H54 (cell line): ENCODE data around the gene TSPAN13.

Experiments used
- DNase-seq: peaks from one replicate; pipeline ENCODE4 v3.0.0; 2011; ENCODE audit warnings: low spot score, mixed read lengths; ENCODE audit not compliant: insufficient read length
- FAIRE-seq: peaks from 3 replicates; lab custom pipeline; 2011; peaks lifted over from hg19 to GRCh38; lab: Jason Lieb, UNC
- POLR2A ChIP-seq: IDR thresholded peaks from 2 replicates; pipeline ENCODE4 v1.6.1; 2011; ENCODE audit warnings: low read depth, mild to moderate bottlenecking, low read length

The TSPAN13 gene

DNA sequence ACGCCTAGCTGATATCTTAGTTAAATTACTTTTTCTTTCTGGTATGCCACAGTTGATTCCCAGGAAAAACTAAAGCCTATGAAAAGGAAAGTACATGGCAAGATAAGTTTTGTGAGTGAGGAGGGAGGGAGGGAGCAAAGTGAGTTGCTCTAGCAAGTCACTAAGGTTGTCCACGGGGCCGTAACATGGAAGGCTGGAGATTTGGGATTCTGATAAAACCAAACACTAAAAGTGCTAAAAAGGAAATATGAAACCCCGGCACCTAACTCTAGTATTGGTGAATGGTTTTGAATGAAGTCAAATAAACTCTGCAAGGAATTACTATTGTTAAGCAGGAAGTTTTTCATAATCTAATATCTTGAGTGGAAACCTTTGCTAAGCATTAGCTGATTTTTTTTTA, 49.6 kb downstream of the TSPAN13 start:
- TF ChIP-seq POLR2A, result no peak
- FAIRE-seq (no peak), DNase-seq (no peak)

DNA sequence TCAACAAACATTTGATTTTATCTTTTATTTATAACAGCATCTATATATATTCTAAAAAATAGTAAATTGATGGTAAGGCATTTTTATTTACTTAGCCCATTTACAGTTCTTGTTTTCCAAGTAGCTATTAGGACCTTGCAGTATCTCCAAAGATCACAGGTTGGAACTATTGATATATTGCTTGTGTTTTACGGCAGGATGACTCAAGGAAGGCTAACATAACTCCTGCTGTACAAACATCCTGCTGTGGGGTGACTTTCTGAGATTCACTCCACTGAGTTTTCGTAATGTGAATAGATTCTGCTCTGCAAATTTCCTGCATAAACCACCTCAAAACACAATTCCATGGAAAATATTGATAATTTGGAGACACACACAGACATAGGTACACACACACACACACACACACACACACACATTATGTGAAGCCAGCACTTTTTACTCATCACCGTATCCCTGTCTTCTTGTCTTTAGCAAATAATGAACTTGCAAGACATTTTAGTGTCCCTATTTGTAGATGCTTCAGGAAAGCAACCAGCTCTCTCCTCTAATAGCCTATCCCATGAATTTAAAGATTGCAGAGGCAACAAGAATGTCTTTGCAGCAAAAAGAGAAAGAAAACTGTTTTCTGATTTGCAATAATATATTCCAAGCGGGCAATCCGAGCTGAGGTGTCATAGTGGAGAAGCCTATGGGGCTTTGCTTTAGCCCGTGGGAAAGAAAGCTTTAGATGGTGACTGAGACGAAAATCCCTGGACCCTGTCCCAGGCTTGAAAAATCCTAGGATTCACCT, 50.5 kb downstream of the TSPAN13 start:
- FAIRE-seq (no peak), DNase-seq (no peak)
- no peak for TF ChIP-seq POLR2A

DNA sequence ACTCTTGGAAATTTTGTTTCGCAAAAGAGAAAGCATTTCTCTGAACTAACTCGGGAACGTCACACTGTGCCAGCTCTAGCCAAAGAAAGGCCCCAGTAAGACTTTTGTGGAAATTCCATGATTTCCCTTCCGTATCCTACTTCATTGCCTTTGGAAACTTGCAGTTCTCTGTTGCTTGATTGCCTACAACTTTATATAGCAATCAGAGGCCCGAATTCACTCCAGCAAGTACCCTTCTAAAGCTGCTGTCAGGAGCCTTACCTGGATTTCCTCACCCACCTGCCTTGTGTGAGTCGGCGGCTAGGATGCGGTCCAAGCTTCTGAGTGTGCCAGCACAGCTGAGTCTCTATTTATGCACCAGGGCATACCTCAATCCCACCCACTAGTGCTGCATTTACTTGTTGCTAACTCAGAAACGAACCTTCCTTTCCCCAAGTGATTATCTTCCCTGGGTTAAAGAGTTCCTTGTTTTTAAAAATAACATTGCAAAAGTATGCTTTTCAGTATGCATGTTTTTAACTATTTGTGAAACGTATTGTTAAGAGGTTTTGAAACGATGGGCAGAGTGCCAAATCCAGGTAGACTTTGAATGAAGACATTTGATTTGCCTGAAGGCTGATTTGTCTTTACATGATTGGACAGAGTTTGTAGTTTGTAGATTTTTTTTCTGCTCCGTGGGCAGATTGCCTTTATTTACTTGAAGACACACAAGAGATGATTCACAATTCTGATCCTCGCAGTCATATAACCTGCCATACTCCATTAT, 51.3 kb downstream of the TSPAN13 start, which contains the start of gene AGR2:
TSS of gene AGR2 (minus strand) at position 326 of the 766 bp plus-strand sequence. CDS start 3,203 bp downstream, outside the sequence.
- DNase-seq (no peak), FAIRE-seq (no peak)
- TF ChIP-seq POLR2A, result no peak

DNA sequence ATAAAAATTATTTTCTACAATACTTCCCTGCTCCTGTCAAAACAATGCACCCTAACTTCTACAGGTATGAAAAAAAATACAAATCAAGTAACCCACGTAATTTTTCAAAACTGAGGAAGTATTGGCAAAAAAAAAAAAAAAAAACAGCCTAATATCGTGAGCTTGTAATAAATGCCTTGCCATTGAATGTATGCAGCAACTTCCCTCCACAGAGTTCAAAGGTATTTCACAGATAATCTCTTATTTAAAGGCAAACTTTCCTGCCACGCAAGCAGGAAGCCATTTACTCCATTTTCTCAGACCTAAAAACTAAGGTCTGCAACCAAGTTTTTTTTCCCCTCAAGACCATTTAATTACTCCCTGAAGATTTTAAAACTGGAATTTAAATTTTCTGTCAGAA, 51.9 kb downstream of the TSPAN13 start:
- DNase-seq (no peak), FAIRE-seq (no peak)
- no peak for TF ChIP-seq POLR2A

DNA sequence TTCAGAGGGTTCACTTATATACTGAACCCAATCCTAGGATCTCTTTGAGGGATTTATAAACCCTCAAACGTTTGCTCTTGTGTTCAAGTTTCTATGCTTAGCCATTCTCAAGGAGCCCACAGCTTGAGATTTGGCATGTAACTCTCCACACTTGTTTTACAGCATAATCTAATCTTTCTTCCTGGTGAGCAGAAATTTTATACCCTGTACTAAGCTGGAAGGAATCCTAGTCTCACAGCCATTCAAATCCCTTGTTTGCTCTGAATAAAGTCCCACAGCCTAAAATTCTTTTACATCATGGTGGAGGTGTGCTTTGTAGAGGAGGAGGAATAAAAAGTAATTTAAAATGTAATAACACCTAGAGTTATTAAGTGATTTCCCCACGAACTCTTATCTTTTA, 56.6 kb downstream of the TSPAN13 start:
- no peak for FAIRE-seq
- no peak for DNase-seq
- no peak for TF ChIP-seq POLR2A

DNA sequence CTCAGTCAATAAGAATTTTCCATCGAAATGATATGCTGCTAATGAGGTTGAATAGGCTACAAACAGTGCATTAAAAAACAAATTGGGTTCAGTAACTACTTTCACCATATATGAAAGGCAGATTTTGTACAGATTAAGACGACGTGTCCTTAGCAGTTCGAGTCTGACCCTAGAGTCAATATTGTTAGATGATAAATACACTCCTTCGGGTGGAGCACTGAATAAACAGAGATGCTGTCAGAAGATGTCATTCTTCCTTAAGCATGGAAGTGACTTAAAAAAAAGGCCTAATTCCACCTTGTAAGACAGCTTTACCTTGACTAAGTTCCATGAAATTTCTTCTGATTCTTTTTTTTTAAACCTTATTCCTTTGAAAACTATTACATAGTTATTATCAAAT, 57.0 kb downstream of the TSPAN13 start:
- peak; percentile 75 for FAIRE-seq
- no peak for TF ChIP-seq POLR2A
- DNase-seq, result no peak

DNA sequence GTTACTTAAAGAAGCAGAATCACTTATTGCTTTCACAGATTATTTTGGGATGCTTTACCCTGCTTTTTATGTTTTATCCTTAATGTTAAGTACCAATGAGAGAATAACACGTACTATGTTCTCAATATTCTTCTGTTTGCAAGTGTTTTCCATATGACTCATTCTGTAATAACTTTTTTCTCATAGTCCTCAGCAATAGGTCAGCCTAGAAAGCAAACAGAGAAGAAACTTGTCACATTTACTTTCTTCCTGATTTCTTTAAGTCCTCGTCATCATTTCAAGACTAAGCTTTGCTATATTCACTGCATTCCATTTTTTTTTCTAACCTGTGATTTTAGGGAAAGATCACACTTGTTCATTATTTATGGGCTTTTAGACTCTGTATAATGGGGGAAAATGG, 58.0 kb downstream of the TSPAN13 start:
- DNase-seq (no peak), FAIRE-seq (peak; percentile 95)
- TF ChIP-seq POLR2A, result no peak

DNA sequence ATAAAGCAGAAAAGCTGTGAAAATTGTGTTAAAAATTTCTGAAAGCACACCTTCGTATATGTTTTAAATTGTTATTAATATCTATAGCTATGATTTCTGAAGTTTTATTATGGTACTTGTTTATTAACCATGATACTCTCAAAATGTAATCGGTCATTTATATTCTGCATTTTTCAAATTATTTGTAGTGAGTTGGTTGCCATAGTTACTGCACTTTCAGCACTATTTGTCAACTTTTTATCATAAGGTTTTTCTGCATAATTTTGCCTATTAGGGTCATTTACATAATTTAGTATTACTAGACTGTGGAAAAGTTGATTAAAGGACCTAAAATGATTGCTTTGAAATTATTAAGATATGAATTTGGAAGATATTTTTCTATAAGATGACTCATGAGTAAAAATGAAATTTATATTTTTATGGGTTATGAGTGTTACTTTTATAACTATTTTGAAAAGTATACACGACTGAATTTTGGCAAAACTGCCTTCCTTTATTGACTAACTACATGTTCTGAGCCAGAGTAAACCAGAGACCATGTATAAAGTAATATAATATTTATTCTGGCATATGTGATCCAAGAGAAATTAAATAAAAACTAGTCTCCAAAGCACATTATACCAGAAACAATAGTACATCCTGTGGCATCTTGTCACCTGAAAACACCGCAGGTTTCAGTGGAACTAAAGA, 59.1 kb downstream of the TSPAN13 start:
- TF ChIP-seq POLR2A, result no peak
- DNase-seq (no peak), FAIRE-seq (no peak)

DNA sequence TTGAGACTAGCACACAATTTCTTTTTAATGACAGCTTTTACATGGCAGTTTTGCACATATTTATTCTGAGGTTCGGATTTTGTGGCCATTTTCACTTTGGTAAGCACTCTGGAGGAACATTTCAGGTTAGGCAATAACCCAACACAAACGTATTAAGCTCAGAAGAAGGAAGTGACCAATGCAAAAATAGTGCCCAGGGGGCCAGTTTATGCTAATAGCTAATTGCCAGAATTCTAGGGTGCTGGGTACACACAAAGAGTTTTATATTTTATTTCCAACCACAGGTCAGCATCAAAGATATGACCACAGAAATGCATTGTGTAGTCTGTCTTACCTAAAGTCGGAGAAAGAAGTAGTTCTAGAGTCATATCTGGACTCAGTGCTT, 59.7 kb downstream of the TSPAN13 start:
- FAIRE-seq (no peak), DNase-seq (no peak)

DNA sequence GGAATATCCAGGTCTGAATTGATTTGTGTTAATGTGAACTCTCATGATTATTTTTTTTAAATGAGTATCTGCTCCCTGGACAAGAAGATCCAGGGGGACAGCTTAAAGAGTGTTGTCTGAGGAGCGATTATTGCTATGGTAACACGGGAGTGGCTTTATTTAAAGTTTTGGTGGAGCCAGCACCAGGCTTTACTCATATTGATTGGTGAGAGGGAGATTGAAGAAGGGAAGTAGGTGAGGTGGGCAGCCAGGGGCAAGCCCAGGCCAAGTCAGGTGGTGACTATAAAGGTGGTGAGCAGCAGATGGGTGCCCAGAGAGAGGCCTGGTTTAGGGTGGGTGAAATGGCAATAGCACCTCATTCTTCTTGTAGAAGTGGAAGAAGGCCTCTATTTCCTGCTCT, 61.4 kb downstream of the TSPAN13 start:
- TF ChIP-seq POLR2A, result no peak
- FAIRE-seq (no peak), DNase-seq (no peak)

More for the DNA sequence above, 59.7 kb downstream of the TSPAN13 start:
- no peak for TF ChIP-seq POLR2A

DNA sequence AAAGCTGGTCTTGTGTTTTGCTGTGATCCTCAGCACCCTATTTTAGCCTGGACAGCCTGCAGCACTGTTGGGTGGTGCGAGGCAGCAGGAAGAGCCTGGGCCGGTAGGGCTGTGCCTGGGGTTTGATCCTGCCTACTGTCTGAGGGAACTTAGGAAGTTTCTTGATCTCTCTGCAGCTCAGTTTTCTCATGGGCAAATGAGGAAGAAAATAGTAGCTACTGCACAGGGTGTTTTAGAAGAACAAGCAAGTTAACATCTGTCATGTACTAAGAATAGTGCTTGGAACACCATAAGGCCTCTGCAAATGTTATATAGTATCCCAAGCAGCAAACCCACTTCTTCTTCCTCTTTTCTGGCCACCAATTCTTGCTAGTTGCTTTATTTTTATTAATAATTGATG, 63.3 kb downstream of the TSPAN13 start:
- FAIRE-seq (no peak), DNase-seq (no peak)
- TF ChIP-seq POLR2A, result no peak

DNA sequence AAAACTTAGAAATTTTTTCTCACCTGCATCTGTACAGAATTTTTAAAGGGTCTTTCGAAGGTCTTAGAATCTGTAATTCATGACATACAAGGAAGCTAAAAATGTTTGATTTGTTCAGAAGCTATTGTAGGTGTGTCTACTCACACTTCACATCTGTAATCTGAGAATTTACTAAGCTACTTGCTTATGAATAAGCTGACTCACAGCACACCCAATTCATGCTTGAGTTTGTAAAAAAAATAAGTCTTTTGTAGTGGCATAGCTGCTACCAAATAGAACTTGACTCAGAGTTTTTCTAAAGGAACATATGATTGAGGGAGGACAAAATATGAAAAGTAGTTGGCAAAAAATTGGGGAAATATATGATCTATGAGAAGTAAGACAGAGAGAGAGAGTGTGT, 64.0 kb downstream of the TSPAN13 start:
- no peak for TF ChIP-seq POLR2A
- FAIRE-seq (peak; percentile 93), DNase-seq (peak; percentile 49)

DNA sequence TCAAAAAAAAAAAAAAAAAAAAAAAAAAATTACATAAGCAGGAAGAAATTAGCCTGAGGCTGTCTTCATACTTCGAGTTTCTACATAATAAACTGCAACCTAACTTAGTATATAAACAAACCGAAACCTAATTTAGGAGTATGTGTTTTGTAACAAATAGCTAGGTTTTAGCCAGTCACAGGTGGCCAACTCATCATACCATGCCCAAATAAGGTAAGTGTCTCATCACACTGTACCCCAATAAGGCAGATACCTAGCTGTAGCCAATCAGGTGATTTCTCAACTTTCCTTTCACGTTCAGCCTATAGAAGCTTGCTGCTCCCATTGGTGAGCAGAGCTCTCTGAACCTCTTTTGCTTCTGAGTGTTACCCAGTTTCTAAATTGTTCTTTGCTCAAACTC, 65.2 kb downstream of the TSPAN13 start:
- DNase-seq (no peak), FAIRE-seq (peak; percentile 30)
- no peak for TF ChIP-seq POLR2A

DNA sequence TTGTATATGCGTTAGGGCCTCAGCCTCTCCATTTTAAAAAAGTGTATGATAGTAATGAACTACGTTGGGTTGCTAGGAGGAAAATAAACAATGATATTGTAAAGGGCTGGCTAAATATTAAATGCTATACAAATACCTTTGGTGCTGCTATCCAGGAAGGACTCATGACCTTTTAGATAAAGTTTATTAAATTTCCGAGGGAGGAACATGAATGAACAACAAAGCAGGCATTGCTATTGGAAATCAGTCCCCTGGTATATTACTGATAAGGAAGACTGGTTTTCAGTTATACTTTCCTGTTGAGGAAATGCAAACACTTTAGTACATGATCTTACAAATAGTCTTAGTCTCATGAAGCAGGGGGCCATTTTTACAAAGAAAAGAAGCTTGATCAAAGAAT, 68.5 kb downstream of the TSPAN13 start:
- no peak for FAIRE-seq
- no peak for TF ChIP-seq POLR2A
- no peak for DNase-seq
